ENCODE results near the gene PDSS2.
"Not testable (repeated sequence)": the region's sequence is repeated elsewhere in the genome, so short reads cannot be mapped to it uniquely, and the experiment has no call there.

The PDSS2 gene

DNA sequence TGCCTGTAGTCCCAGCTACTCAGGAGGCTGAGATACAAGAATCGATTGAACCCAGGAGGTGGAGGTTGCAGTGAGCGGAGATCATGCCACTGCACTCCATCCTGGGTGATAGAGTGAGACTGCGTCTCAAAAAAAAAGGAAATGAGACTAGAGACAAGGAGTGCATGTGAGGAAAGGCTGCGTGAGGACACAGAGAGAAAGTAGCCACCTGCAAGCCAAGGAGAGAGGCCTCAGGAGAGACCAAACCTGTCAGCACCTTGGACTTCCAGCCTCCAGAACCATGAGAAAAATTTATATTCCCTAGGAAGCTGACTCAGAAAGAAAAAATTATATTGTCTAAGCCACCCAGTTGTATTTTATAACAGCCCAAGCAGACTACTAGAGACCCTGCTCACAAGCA lies 336.6 kb downstream of the PDSS2 start:
- DNase-seq (ENCODE audit: low spot score): no peak
- TF ChIP-seq CTCF (IDR thresholded peaks at IDR 0.05; ENCODE audit: borderline replicate concordance, control extremely low read depth, extremely low read depth, insufficient read depth, missing control alignments): no peak
- in situ Hi-C loops (cut with MboI; ENCODE audit: low sequenced_read_pairs, unreplicated experiment): no loop called here

DNA sequence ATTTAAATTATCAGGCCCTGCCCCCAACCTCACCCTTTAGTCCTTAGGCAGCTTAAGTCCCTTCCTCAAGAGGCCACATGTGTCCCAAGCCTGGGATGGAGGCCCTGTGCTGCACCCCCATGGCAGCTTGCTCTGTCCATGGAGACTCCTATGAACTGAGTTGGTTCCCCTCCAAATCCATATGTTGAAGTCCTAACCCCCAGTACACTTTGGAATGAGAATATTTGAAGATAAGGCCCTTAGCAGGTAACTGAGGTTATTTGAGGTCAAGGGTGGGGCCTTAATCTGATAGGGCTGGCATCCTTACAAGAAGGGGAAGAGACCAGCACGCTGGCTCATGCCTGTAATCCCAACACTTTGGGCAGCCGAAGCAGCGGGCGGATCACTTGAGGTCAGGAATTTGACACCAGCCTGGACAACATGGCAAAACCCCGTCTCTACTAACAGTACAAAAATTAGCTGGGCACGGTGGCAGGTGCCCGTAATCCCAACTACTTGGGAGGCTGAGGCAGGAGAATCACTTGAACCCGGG lies 337.3 kb downstream of the PDSS2 start:
- DNase-seq (ENCODE audit: low spot score): no peak
- in situ Hi-C loops (cut with MboI; ENCODE audit: low sequenced_read_pairs, unreplicated experiment): no loop called here
- TF ChIP-seq CTCF (IDR thresholded peaks at IDR 0.05; ENCODE audit: borderline replicate concordance, control extremely low read depth, extremely low read depth, insufficient read depth, missing control alignments): no peak

DNA sequence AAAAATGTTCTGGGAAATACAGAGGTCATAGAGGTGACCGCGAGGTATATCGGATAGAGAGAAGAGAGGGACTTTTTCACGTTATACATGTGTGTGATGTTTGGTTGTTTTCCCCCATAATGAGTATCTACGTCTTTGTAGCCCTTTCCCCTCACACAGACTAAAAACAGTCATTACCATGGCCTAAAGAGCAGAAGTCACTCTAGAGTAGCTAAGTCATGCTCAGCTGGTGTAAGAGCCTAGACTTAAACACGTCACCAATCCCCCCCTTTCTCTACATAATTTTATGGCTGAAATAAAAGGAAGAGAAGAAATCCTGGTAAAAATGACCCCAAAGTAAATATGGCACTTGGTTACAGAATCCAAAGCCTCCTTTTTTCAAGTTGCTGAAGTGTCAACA lies 338.1 kb downstream of the PDSS2 start:
- in situ Hi-C loops (cut with MboI; ENCODE audit: low sequenced_read_pairs, unreplicated experiment): no loop called here
- DNase-seq (ENCODE audit: low spot score): no peak
- no peak for TF ChIP-seq CTCF (IDR thresholded peaks at IDR 0.05; ENCODE audit: borderline replicate concordance, control extremely low read depth, extremely low read depth, insufficient read depth, missing control alignments)

GRCh38 chr6:107120404-107120803 lies 339.0 kb downstream of the PDSS2 start:
- TF ChIP-seq CTCF (IDR thresholded peaks at IDR 0.05; ENCODE audit: borderline replicate concordance, control extremely low read depth, extremely low read depth, insufficient read depth, missing control alignments): no peak
- no peak for DNase-seq (ENCODE audit: low spot score)
- in situ Hi-C loops (cut with MboI; ENCODE audit: low sequenced_read_pairs, unreplicated experiment): no loop called here

GRCh38 chr6:107118976-107119375 lies 340.4 kb downstream of the PDSS2 start:
- no peak for TF ChIP-seq CTCF (IDR thresholded peaks at IDR 0.05; ENCODE audit: borderline replicate concordance, control extremely low read depth, extremely low read depth, insufficient read depth, missing control alignments)
- in situ Hi-C loops (cut with MboI; ENCODE audit: low sequenced_read_pairs, unreplicated experiment): no loop called here
- DNase-seq (ENCODE audit: low spot score): no peak

GRCh38 chr6:107118540-107118939 lies 340.8 kb downstream of the PDSS2 start:
- in situ Hi-C loops (cut with MboI; ENCODE audit: low sequenced_read_pairs, unreplicated experiment); DNase-seq (ENCODE audit: low spot score): not testable (repeated sequence)

DNA sequence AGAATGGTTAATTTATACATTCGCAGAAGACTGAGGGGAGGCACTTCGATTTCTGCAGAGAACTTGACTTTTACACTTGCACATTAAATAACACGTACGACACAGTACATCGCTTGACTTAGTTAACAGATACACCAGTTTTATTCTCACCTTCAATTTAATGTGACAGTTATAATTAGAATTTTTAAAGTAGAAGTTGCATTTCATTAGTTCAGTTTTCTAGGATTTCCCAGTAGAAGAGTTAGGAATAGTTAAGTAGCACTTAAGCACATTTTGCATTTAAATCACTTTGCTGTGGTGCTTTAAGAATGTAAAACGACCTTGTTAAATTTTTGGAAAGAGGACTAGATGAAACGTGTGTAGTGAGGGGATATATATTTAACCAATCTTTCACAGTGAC lies 342.4 kb downstream of the PDSS2 start:
- in situ Hi-C loops (cut with MboI; ENCODE audit: low sequenced_read_pairs, unreplicated experiment): no loop called here
- DNase-seq (ENCODE audit: low spot score): no peak
- TF ChIP-seq CTCF (IDR thresholded peaks at IDR 0.05; ENCODE audit: borderline replicate concordance, control extremely low read depth, extremely low read depth, insufficient read depth, missing control alignments): no peak

Measured in GM13976 (cell line).